Measurements from ENCODE around the gene NBPF6.
"Not testable (repeated sequence)": the region's sequence is repeated elsewhere in the genome, so short reads cannot be mapped to it uniquely, and the experiment has no call there.

- not testable (repeated sequence) for TF ChIP-seq EZH2 (IDR thresholded peaks at IDR 0.05; ENCODE audit: low read length, unreplicated experiment); CTCF (conservative IDR thresholded peaks at IDR 0.05; ENCODE audit: low read depth, low read length); EZH2phosphoT487 (IDR thresholded peaks at IDR 0.05; ENCODE audit: borderline replicate concordance, low read length)
Observed at GRCh38 chr1:108517301-108517897, 67.3 kb downstream of the NBPF6 start.

All from PC-3 (cell line).